ENCODE measurements around the gene PKD2L1.

DNA sequence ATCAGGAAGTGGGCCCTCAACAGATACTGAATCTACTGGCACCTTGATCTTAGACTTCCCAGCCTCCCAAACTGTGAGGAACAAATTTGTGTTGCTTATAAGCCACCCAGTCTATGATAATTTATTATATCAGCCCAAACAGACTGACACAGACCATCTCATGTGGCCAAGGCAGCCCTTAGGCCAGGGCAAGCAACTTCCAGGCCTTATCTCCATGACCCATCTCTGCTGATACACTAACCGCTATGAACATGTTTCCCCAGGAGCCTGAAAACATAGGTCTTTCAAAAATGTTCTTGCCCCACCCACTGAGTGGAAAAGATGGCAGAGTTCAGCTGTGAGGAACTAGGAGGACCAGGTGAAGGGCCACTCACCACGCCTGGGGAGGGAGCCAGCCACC, 40.4 kb downstream of the PKD2L1 start:
- no peak for TF ChIP-seq YY1 (IDR thresholded peaks at IDR 0.05; ENCODE audit: low read depth)
- no peak for TF ChIP-seq CEBPB (IDR thresholded peaks at IDR 0.05)
- TF ChIP-seq, protein P1, sequence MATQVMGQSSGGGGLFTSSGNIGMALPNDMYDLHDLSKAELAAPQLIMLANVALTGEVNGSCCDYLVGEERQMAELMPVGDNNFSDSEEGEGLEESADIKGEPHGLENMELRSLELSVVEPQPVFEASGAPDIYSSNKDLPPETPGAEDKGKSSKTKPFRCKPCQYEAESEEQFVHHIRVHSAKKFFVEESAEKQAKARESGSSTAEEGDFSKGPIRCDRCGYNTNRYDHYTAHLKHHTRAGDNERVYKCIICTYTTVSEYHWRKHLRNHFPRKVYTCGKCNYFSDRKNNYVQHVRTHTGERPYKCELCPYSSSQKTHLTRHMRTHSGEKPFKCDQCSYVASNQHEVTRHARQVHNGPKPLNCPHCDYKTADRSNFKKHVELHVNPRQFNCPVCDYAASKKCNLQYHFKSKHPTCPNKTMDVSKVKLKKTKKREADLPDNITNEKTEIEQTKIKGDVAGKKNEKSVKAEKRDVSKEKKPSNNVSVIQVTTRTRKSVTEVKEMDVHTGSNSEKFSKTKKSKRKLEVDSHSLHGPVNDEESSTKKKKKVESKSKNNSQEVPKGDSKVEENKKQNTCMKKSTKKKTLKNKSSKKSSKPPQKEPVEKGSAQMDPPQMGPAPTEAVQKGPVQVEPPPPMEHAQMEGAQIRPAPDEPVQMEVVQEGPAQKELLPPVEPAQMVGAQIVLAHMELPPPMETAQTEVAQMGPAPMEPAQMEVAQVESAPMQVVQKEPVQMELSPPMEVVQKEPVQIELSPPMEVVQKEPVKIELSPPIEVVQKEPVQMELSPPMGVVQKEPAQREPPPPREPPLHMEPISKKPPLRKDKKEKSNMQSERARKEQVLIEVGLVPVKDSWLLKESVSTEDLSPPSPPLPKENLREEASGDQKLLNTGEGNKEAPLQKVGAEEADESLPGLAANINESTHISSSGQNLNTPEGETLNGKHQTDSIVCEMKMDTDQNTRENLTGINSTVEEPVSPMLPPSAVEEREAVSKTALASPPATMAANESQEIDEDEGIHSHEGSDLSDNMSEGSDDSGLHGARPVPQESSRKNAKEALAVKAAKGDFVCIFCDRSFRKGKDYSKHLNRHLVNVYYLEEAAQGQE (IDR thresholded peaks at IDR 0.05; ENCODE audit: low read depth) = no peak
- no peak for TF ChIP-seq EP300 (IDR thresholded peaks at IDR 0.05; ENCODE audit: borderline replicate concordance)
- TF ChIP-seq EGR1 (IDR thresholded peaks at IDR 0.05) = no peak
- no peak for TF ChIP-seq FOXM1 (IDR thresholded peaks at IDR 0.05; ENCODE audit: borderline replicate concordance, low read depth)
- TF ChIP-seq, protein P2, sequence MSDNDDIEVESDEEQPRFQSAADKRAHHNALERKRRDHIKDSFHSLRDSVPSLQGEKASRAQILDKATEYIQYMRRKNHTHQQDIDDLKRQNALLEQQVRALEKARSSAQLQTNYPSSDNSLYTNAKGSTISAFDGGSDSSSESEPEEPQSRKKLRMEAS (IDR thresholded peaks at IDR 0.05) = no peak
- no peak for TF ChIP-seq RAD21 (IDR thresholded peaks at IDR 0.05; ENCODE audit: low read depth)
- no peak for TF ChIP-seq TEAD4 (IDR thresholded peaks at IDR 0.05)

All from Ishikawa (cell line).